Choroid plexus epithelial cell (primary cell): Measurements from ENCODE around the gene DDOST.
A peak's percentile ranks its signal among the peaks of the same experiment; 100 is the strongest.

Source experiments
- DNase-seq: peaks from one replicate; pipeline ENCODE4 v3.0.0-alpha.2; 2010; ENCODE audit warnings: low read depth
- H3K4me3 ChIP-seq: 2 replicates; pipeline ENCODE4 v1.5.1; 2011; ENCODE audit warnings: low read depth, mild to moderate bottlenecking, control low read depth, low read length, moderate library complexity
- CTCF ChIP-seq: conservative IDR thresholded peaks from 2 replicates; pipeline ENCODE4 v1.5.1; 2011; ENCODE audit warnings: low read depth, mild to moderate bottlenecking, control low read depth, inconsistent platforms, low read length, moderate library complexity

The DDOST gene

GRCh38 chr1:20663365-20663764 is 2.2 kb upstream of the DDOST start:
- no peak overlapping the region for H3K4me3 ChIP-seq
- TF ChIP-seq CTCF, result no peak
- no peak for DNase-seq

GRCh38 chr1:20662110-20662475 is 924 bp upstream of the DDOST start:
- no peak for DNase-seq
- no peak for TF ChIP-seq CTCF
- peak overlapping the region; percentile 96 for H3K4me3 ChIP-seq

- peak overlapping the region; percentile 96 for H3K4me3 ChIP-seq
- peak; percentile 17 for DNase-seq
- no peak for TF ChIP-seq CTCF
These were observed 342 bp downstream of the DDOST start for GRCh38 chr1:20660847-20661206.

- peak overlapping the region; percentile 96 for H3K4me3 ChIP-seq
- DNase-seq, result no peak
- TF ChIP-seq CTCF, result no peak
These were observed 806 bp downstream of the DDOST start for GRCh38 chr1:20660363-20660762.

GRCh38 chr1:20658166-20658915 is 2.8 kb downstream of the DDOST start:
- no peak for DNase-seq
- no peak for TF ChIP-seq CTCF
- no peak overlapping the region for H3K4me3 ChIP-seq

- TF ChIP-seq CTCF, result no peak
- H3K4me3 ChIP-seq, result no peak overlapping the region
- DNase-seq, result no peak
These were observed 4.1 kb downstream of the DDOST start for GRCh38 chr1:20657024-20657423.

GRCh38 chr1:20654104-20654690 is 7.0 kb downstream of the DDOST start:
- DNase-seq, result no peak

More at GRCh38 chr1:20654104-20654690, 7.0 kb downstream of the DDOST start:
- H3K4me3 ChIP-seq, result no peak overlapping the region
- peak; percentile 6 for TF ChIP-seq CTCF
